Tibial artery (tissue), 4 donors: ENCODE data around the gene DEK.
"Not testable (repeated sequence)": the region's sequence is repeated elsewhere in the genome, so short reads cannot be mapped to it uniquely, and the experiment has no call there.

Experiments used
- DNase-seq, 2 donors: peaks; one replicate each; pipeline ENCODE4 v3.0.0-alpha.2; 2019
- H3K27ac ChIP-seq, 2 donors: fragments of 200-600 bp; sonication (generic) in 1 of 2; 1 replicate in 1 of 2; 2 replicates in 1 of 2; pipeline ENCODE4 v1.5.1; 2018 to 2019; ENCODE audit warnings: mild to moderate bottlenecking in 1 of 2
- H3K27me3 ChIP-seq, 2 donors: fragments of 200-600 bp; sonication (generic) in 1 of 2; one replicate each; pipeline versions ENCODE4 v1.5.1 to v1.6.0; 2016 to 2019
- H3K36me3 ChIP-seq, 3 donors: fragments of 200-600 bp; sonication (generic) in 2 of 3; one replicate each; pipeline ENCODE4 v1.5.1; 2016 to 2019; ENCODE audit warnings: mild to moderate bottlenecking in 2 of 3
- H3K4me1 ChIP-seq, 4 donors: fragments of 200-600 bp; sonication (generic) in 2 of 4; 1 replicate in 3 of 4; 2 replicates in 1 of 4; pipeline ENCODE4 v1.5.1; 2016 to 2019
- H3K4me3 ChIP-seq, 2 donors: fragments of 200-600 bp; sonication (generic) in 1 of 2; 1 replicate in 1 of 2; 2 replicates in 1 of 2; pipeline ENCODE4 v1.5.1; 2018 to 2019; ENCODE audit warnings: mild to moderate bottlenecking in 2 of 2
- H3K9me3 ChIP-seq, 3 donors: fragments of 200-600 bp; sonication (generic) in 1 of 3; one replicate each; pipeline ENCODE4 v1.5.1; 2016 to 2019
- intact Hi-C: fragments of 100-400 bp; cut with DNase I; formaldehyde crosslinking; loops from one replicate; pipeline ENCODE4 v1.15.0; 2023; ENCODE audit warnings: low total_unique reads
- TF ChIP-seq, protein P1 (sequence below), 2 experiments: fragments of 200-600 bp in 1 of 2; fragments of 450-650 bp in 1 of 2; IDR thresholded peaks; one replicate each; pipeline ENCODE4 v1.5.1; 2017 to 2019; ENCODE audit warnings: antibody characterized with exemption in 2 of 2, mild to moderate bottlenecking in 1 of 2, moderate library complexity in 1 of 2

The DEK gene

GRCh38 chr6:18179770-18180356 is 84.5 kb downstream of the DEK start:
- TF ChIP-seq, protein P1, sequence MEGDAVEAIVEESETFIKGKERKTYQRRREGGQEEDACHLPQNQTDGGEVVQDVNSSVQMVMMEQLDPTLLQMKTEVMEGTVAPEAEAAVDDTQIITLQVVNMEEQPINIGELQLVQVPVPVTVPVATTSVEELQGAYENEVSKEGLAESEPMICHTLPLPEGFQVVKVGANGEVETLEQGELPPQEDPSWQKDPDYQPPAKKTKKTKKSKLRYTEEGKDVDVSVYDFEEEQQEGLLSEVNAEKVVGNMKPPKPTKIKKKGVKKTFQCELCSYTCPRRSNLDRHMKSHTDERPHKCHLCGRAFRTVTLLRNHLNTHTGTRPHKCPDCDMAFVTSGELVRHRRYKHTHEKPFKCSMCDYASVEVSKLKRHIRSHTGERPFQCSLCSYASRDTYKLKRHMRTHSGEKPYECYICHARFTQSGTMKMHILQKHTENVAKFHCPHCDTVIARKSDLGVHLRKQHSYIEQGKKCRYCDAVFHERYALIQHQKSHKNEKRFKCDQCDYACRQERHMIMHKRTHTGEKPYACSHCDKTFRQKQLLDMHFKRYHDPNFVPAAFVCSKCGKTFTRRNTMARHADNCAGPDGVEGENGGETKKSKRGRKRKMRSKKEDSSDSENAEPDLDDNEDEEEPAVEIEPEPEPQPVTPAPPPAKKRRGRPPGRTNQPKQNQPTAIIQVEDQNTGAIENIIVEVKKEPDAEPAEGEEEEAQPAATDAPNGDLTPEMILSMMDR (IDR thresholded peaks at IDR 0.05): no peak
- H3K27ac ChIP-seq: no peak overlapping the region
- DNase-seq: peak in 1 of 2 donors; percentile 43
- H3K36me3 ChIP-seq: peaks cover 0 to 17% (median 7%) of the 10 kb centered on the region in 3 donors
- H3K4me1 ChIP-seq: peaks cover 0 to 4% (median 0%) of the 10 kb centered on the region in 4 donors
- H3K9me3 ChIP-seq: no peaks in the 10 kb centered on the region
- H3K27me3 ChIP-seq: no peaks in the 10 kb centered on the region
- H3K4me3 ChIP-seq: no peak overlapping the region
- intact Hi-C loops: no loop called here

GRCh38 chr6:18178960-18179615 is 85.2 kb downstream of the DEK start:
- Histone ChIP-seq H3K27ac (no peak overlapping the region), H3K4me1 (peaks cover 0 to 4% (median 0%) of the 10 kb centered on the region in 4 donors), H3K4me3 (no peak overlapping the region), H3K9me3 (no peaks in the 10 kb centered on the region), H3K36me3 (peaks cover 0 to 22% (median 14%) of the 10 kb centered on the region in 3 donors), H3K27me3 (no peaks in the 10 kb centered on the region)
- TF ChIP-seq, protein P1 (IDR thresholded peaks at IDR 0.05): no peak
- intact Hi-C loops: no loop called here
- no peak for DNase-seq

DNA sequence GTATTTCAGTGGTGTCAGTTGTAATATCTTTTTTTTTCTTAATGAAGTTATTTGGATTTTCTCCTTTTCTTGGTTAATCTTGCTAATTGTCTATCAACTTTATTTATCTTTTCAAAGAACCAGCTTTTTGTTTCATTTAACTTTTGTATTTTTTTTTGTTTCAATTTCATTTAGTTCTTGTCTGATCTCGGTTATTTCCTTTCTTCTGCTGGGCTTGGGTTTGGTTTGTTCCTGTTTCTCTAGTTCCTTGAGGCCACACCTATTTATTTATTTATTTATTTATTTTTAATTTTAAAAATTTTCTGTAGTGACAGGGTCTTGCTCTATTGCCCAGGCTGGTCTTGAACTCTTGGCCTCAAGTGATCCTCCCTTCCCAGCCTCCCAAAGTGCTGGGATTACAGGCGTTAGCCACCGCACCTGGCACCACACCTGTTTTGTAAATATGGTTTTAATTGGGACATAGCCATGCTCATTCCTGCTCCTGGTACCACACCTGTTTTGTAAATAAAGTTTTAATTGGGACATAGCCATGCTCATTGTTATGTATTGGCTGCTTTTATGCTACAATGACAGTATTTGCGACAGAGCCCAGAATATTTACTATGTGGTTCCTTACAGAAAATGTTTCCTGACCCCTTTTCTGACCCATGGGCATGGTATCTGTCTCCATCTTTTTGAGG is 86.9 kb downstream of the DEK start:
- no peaks in the 10 kb centered on the region for H3K9me3 ChIP-seq
- H3K27me3 ChIP-seq: no peaks in the 10 kb centered on the region
- TF ChIP-seq, protein P1 (IDR thresholded peaks at IDR 0.05): no peak
- no peak overlapping the region for H3K27ac ChIP-seq
- intact Hi-C loops: no loop called here
- no peak for DNase-seq
- no peaks in the 10 kb centered on the region for H3K4me1 ChIP-seq
- H3K4me3 ChIP-seq: no peak overlapping the region
- H3K36me3 ChIP-seq: peaks cover 0 to 22% (median 18%) of the 10 kb centered on the region in 3 donors

DNA sequence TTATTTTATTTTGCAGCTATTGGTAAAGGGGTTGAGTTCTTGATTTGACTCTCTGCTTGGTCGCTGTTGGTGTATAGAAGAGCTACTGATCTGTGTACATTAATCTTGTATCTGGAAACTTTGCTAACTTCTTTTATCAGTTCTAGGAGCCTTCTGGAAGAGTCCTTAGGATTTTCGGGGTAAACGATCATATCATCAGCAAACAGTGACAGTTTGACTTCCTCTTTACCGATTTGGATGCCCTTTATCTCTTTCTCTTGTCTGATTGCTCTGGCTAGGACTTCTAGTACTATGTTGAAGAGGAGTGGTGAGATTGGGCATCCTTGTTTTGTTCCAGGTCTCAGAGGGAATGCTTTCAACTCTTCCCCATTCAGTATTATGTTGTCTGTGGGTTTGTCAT is 88.1 kb downstream of the DEK start:
- H3K27ac ChIP-seq, DNase-seq: not testable (repeated sequence)

More for the DNA sequence above, 88.1 kb downstream of the DEK start:
- H3K4me3 ChIP-seq, H3K27me3 ChIP-seq, H3K9me3 ChIP-seq, intact Hi-C loops, H3K4me1 ChIP-seq: not testable (repeated sequence)
- H3K36me3 ChIP-seq: peaks cover 3 to 30% (median 29%) of the 10 kb centered on the region in 3 donors
